K562 (cell line): Measurements from ENCODE around the gene SLX4IP. TPM values are rescaled to one million over a fixed set of nuclear protein-coding genes. Genes with fewer than 3 reads are reported as not detected.

Experiments used
- ATAC-seq: fragments of 200-7000 bp; cut with Tn5 transposase; 3 replicates; pipeline ENCODE4 v1.9.1; 2020; ENCODE audit warnings: moderate library complexity
- BruUV-seq: library from RNA; stranded (reverse); fragments of 400-500 nt; replicated peaks from 2 replicates; lab custom pipeline; 2021; lab: Mats Ljungman, UMichigan
- CTCF ChIA-PET: fragments of 300-600 bp; formaldehyde crosslinking; extraction: SDS; loops from one replicate; lab custom pipeline; 2021; ENCODE audit warnings: low intra/inter-chr PET ratio; lab: Yijun Ruan, JAX
- POLR2A ChIA-PET: fragments of 300-600, 350-650 bp; sonication (Branson Sonifier 250); formaldehyde crosslinking; extraction: SDS; loops from one replicate; lab custom pipeline; 2021; ENCODE audit warnings: antibody characterized with exemption, inconsistent platforms; lab: Yijun Ruan, JAX
- DNase-seq, 4 experiments: peaks; one replicate each; pipeline versions ENCODE4 v3.0.0 to v3.0.0-alpha.2; 2011 to 2018; ENCODE audit warnings: low spot score in 3 of 4, mixed read lengths in 3 of 4; ENCODE audit errors: extremely low read depth in 1 of 4
- FAIRE-seq: peaks from 2 replicates; lab custom pipeline; 2011; peaks lifted over from hg19 to GRCh38; lab: Jason Lieb, UNC
- H2AFZ ChIP-seq: 2 replicates; pipeline ENCODE4 v1.6.0; 2011; ENCODE audit warnings: low read depth, low read length, control low read depth, inconsistent platforms
- H3K27ac ChIP-seq: fragments of 200-600 bp; 3 replicates; pipeline ENCODE4 v1.8.0; 2011; ENCODE audit warnings: low read depth, mild to moderate bottlenecking, control low read depth, inconsistent platforms, low read length, moderate library complexity, mixed read lengths; ENCODE audit errors: extremely low read depth
- H3K27me3 ChIP-seq, 2 experiments: fragments of 300-600 bp in 1 of 2; 2 replicates in 1 of 2; 3 replicates in 1 of 2; pipeline versions ENCODE4 v1.6.0 to v1.8.0; 2011; ENCODE audit warnings: inconsistent platforms in 2 of 2, low read length in 2 of 2, mild to moderate bottlenecking in 1 of 2, mixed read lengths in 1 of 2, moderate library complexity in 1 of 2; ENCODE audit not compliant: control insufficient read depth in 2 of 2, insufficient read depth in 2 of 2
- H3K36me3 ChIP-seq: fragments of 300-600 bp; 3 replicates; pipeline ENCODE4 v1.8.0; 2011; ENCODE audit warnings: mild to moderate bottlenecking, low read length, inconsistent platforms; ENCODE audit not compliant: control insufficient read depth, insufficient read depth
- H3K4me1 ChIP-seq, 2 experiments: fragments of 200-600 bp in 1 of 2; replicated peaks in 1 of 2; 2 replicates in 1 of 2; 3 replicates in 1 of 2; pipeline versions ENCODE4 v1.5.1 to v1.8.0; 2011; ENCODE audit warnings: inconsistent platforms in 2 of 2, low read length in 2 of 2, mild to moderate bottlenecking in 1 of 2, mixed read lengths in 1 of 2, moderate library complexity in 1 of 2; ENCODE audit not compliant: control insufficient read depth in 2 of 2, insufficient read depth in 2 of 2
- H3K4me2 ChIP-seq: 2 replicates; pipeline ENCODE4 v1.6.1; 2011; ENCODE audit warnings: low read length, control low read depth, inconsistent platforms, mixed read lengths; ENCODE audit not compliant: insufficient read depth
- H3K4me3 ChIP-seq: fragments of 200-600 bp; sonication (generic), shearing (Covaris generic); 2 replicates; pipeline ENCODE4 v1.5.1; 2016; ENCODE audit warnings: control low read depth, inconsistent platforms
- H3K79me2 ChIP-seq: fragments of 200-600 bp; 3 replicates; pipeline ENCODE4 v1.8.0; 2011; ENCODE audit warnings: low read length, inconsistent platforms; ENCODE audit not compliant: control insufficient read depth, insufficient read depth
- H3K9ac ChIP-seq, 2 experiments: 2 replicates each; pipeline versions ENCODE4 v1.6.0 to v1.6.1; 2011; ENCODE audit warnings: low read depth in 2 of 2, low read length in 2 of 2, control low read depth in 1 of 2, inconsistent platforms in 1 of 2, mild to moderate bottlenecking in 1 of 2, mixed read lengths in 1 of 2; ENCODE audit not compliant: insufficient read depth in 1 of 2
- H3K9me1 ChIP-seq: one replicate; pipeline ENCODE4 v1.6.0; 2011; ENCODE audit warnings: inconsistent platforms, mild to moderate bottlenecking, low read length, moderate library complexity; ENCODE audit not compliant: control insufficient read depth, insufficient read depth
- H3K9me3 ChIP-seq: replicated peaks from 2 replicates; pipeline ENCODE4 v1.5.1; 2011; ENCODE audit warnings: low read depth, low read length, inconsistent platforms; ENCODE audit not compliant: control insufficient read depth, insufficient read depth
- H4K20me1 ChIP-seq: replicated peaks from 2 replicates; pipeline ENCODE4 v1.6.1; 2011; ENCODE audit warnings: low read length, inconsistent platforms, mixed read lengths; ENCODE audit not compliant: control insufficient read depth, insufficient read depth
- BRF1 ChIP-seq: IDR thresholded peaks from 3 replicates; pipeline ENCODE4 v1.6.1; 2011; ENCODE audit warnings: borderline replicate concordance, mild to moderate bottlenecking; ENCODE audit not compliant: insufficient read length; ENCODE audit errors: extremely low read depth
- C11orf30 ChIP-seq: fragments of 450-650 bp; IDR thresholded peaks from 2 replicates; pipeline ENCODE4 v1.6.1; 2016; ENCODE audit warnings: low read depth, mild to moderate bottlenecking
- FOS ChIP-seq: IDR thresholded peaks from 3 replicates; pipeline ENCODE4 v1.6.1; 2011; ENCODE audit not compliant: insufficient read length; ENCODE audit errors: extremely low read depth
- MAFG ChIP-seq: fragments of 450-650 bp; conservative IDR thresholded peaks from 2 replicates; pipeline ENCODE4 v1.6.1; 2016; ENCODE audit warnings: missing genetic modification characterization, missing compliant biosample characterization
- NFE2 ChIP-seq: IDR thresholded peaks from 2 replicates; pipeline ENCODE4 v1.6.1; 2014; ENCODE audit warnings: antibody characterized with exemption, low read depth
- NR2F6 ChIP-seq: fragments of 450-650 bp; formaldehyde crosslinking; IDR thresholded peaks from 2 replicates; pipeline ENCODE4 v1.4.0; 2020; ENCODE audit warnings: mild to moderate bottlenecking
- ZFX ChIP-seq: sonication (generic); formaldehyde crosslinking; IDR thresholded peaks from 2 replicates; pipeline ENCODE4 v1.8.0; 2022; ENCODE audit warnings: mild to moderate bottlenecking, missing genetic modification reagents, moderate library complexity
- ZNF316 ChIP-seq: fragments of 450-650 bp; IDR thresholded peaks from 2 replicates; pipeline ENCODE4 v1.6.1; 2016
- ZNF431 ChIP-seq: sonication (generic); formaldehyde crosslinking; IDR thresholded peaks from 2 replicates; pipeline ENCODE4 v1.8.0; 2022; ENCODE audit warnings: mild to moderate bottlenecking, missing genetic modification reagents
- WGBS: fragments of 100-300 bp; shearing (Covaris generic); methylation state at CpG from one replicate; pipeline ENCODE4 v1.1.6; 2016; ENCODE audit warnings: low coverage, mixed read lengths; ENCODE audit not compliant: insufficient coverage; ENCODE audit errors: missing lambda C conversion rate; 5-methylcytosine and 5-hydroxymethylcytosine counted together
- in situ Hi-C: fragments of 300-500 bp; cut with MboI; formaldehyde crosslinking; loops from 4 replicates; pipeline ENCODE4 v1.15.0; 2018; ENCODE audit warnings: inconsistent platforms, mixed read lengths
- intact Hi-C: fragments of 100-400 bp; cut with micrococcal nuclease; formaldehyde crosslinking; loops from 2 replicates; pipeline ENCODE4 v1.14.2; 2022
- polyA plus RNA-seq, 8 experiments: library from polyadenylated mRNA; depleted of rRNA in 4 of 8; stranded (reverse) in 5 of 8; unstranded in 3 of 8; fragments of >200 nt; fragmentation: Nextera tagmentation in 2 of 8; fragmentation: Illumina TruSeq in 1 of 8; extraction: Ambion mirVana in 2 of 8; extraction: Trizol in 1 of 8; gene quantifications; 2 replicates each; pipeline versions ENCODE4 v1.2.1 to v1.2.3, GENCODE V29; 2011 to 2014; ENCODE audit warnings: inconsistent platforms in 1 of 8, missing spikeins in 1 of 8
- total RNA-seq, 7 experiments: library from RNA; depleted of rRNA in 6 of 7; stranded (reverse); fragments of >200 nt in 6 of 7; fragmentation: Illumina TruSeq in 2 of 7; extraction: Trizol in 2 of 7; gene quantifications; 2 replicates each; pipeline versions ENCODE4 v1.2.1 to v1.2.3, GENCODE V29; 2011 to 2021; ENCODE audit warnings: low replicate concordance in 1 of 7

The SLX4IP gene
- total and polyA plus RNA-seq, 9 of the 15 experiments (the other 6 are each of a cell fraction or from before 2014, with no cell fraction given): 1.5 to 5.9 (median 3.5) TPM

GRCh38 chr20:10468340-10468845 lies 33.3 kb downstream of the SLX4IP start:
- ATAC-seq (no peak), DNase-seq (no peak), FAIRE-seq (peak; percentile 56)
- Histone ChIP-seq H3K4me2 (peak overlapping the region; percentile 2; the same call in 1 of the 2 replicates), H3K27me3 (no peaks in the 10 kb centered on the region), H3K9ac (no peak overlapping the region), H2AFZ (no peak overlapping the region), H3K9me3 (no peaks in the 10 kb centered on the region), H3K4me3 (no peak overlapping the region), H4K20me1 (no peaks in the 10 kb centered on the region), H3K27ac (no peak overlapping the region), H3K9me1 (no peaks in the 10 kb centered on the region), H3K36me3 (no peaks in the 10 kb centered on the region), H3K79me2 (no peaks in the 10 kb centered on the region), H3K4me1 (peaks cover 0 to 6% of the 10 kb centered on the region in 2 experiments; a peak in 2 of 5 replicates)
- whole genome bisulfite sequencing: 24% methylated on average over 2 of the region's 2 CpGs
- in situ Hi-C loops: no loop called here
- no TSS peak for BruUV-seq
- ChIA-PET POLR2A (no interaction called here), CTCF (no interaction called here)
- peak; percentile 57 for TF ChIP-seq MAFG (tag)
- peak; percentile 61 for TF ChIP-seq NFE2
- TF ChIP-seq NR2F6 (CRISPR knock-in tag): no peak
- peak; percentile 29; the same call in 1 of the 2 replicates for TF ChIP-seq ZNF316
- TF ChIP-seq C11orf30: peak; percentile 44; the same call in 1 of the 2 replicates
- intact Hi-C loops: loop anchor here (2.0 to 5.0 kb wide), 3 partner anchors 69 to 851 kb away; no protein-coding TSS in a partner anchor

GRCh38 chr20:10469056-10469455 lies 34.0 kb downstream of the SLX4IP start:
- H4K20me1 ChIP-seq: no peaks in the 10 kb centered on the region
- POLR2A ChIA-PET: no interaction called here
- no peaks in the 10 kb centered on the region for H3K79me2 ChIP-seq
- no peak for FAIRE-seq
- CTCF ChIA-PET: interaction anchor here (1.2 to 1.6 kb wide), 2 partner anchors 68 to 84 kb away, joined by 4 to 7 read pairs; no protein-coding TSS in a partner anchor
- H3K4me2 ChIP-seq: no peak overlapping the region
- no peak overlapping the region for H3K27ac ChIP-seq
- H2AFZ ChIP-seq: no peak overlapping the region
- WGBS: 53% methylated on average over 2 of the region's 2 CpGs
- DNase-seq: no peak
- H3K9me1 ChIP-seq: no peaks in the 10 kb centered on the region
- ATAC-seq: no peak
- H3K36me3 ChIP-seq: no peaks in the 10 kb centered on the region
- in situ Hi-C loops: no loop called here
- H3K27me3 ChIP-seq: no peaks in the 10 kb centered on the region
- no peak for TF ChIP-seq FOS
- TF ChIP-seq ZNF431 (CRISPR knock-in tag): no peak
- TF ChIP-seq ZFX (CRISPR knock-in tag): no peak
- no peak for TF ChIP-seq ZNF316
- TF ChIP-seq BRF1: no peak
- H3K4me3 ChIP-seq: no peak overlapping the region
- intact Hi-C loops: loop anchor here (2.0 to 5.0 kb wide), 3 partner anchors 68 to 852 kb away; no protein-coding TSS in a partner anchor
- H3K9me3 ChIP-seq: no peaks in the 10 kb centered on the region
- H3K9ac ChIP-seq: no peak overlapping the region
- H3K4me1 ChIP-seq: peaks cover 0 to 6% of the 10 kb centered on the region in 2 experiments; a peak in 1 of 5 replicates
- no TSS peak for BruUV-seq
